HG02571 (cell line): ENCODE measurements around the gene FBXW8.

Experiments used
- ATAC-seq: cut with Tn5 transposase; IDR thresholded peaks from one replicate; pipeline ENCODE4 v1.9.1; 2021; ENCODE audit warnings: mild to moderate bottlenecking, moderate library complexity; ENCODE audit not compliant: unreplicated experiment

FBXW8 gene

DNA sequence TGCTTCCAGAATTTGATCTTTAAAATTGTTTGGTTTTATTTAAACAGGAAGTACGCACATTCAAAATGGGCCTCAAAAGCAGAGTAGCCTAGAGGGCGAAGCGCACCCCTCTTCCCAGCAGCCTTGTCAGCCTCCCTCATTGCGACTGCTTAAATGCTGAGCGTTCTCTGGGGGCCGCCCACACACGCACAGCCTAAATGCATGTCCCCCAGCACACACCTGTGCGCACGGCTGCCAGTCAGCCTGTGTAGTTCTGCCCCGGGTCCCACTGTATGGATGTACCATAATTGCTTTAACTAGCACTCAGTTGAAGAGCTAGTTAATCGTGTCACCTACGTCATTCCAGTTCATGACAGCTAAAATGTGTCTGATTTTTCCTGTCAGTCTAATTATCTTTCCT lies 109.1 kb downstream of the FBXW8 start:
- ATAC-seq, result no peak

DNA sequence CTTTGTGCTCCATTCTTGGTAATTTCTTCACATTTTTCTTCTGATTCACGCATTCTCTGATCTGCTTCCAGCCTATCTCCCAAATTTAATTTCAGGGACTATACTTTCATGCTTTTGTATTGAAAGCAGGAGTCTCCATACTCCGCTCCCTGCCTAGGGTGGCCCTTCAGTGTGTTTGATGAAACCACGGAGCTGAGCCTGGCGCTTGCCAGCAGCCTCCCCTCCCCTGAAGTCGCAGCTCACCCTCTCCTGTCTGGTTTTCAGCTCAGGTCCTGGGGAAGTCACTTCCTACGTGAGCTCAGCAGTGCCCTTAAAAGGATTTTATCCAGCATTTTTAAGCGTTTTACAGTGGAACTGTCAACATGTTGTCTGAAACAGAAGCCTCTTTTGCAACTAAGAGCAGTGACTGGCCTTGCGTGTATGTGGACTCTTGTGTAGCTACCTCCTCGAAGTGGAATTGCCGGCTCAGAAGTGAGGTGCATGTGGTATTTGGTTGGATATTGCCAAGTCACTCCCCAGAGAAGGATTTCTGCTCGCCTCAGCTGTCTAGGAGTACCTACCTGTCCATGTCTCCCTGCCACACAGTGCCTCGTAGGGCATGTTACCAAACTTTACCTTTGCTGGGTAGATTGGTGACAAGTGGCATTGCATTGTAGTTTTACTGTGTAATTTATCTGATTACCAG lies 109.9 kb downstream of the FBXW8 start:
- ATAC-seq, result no peak

DNA sequence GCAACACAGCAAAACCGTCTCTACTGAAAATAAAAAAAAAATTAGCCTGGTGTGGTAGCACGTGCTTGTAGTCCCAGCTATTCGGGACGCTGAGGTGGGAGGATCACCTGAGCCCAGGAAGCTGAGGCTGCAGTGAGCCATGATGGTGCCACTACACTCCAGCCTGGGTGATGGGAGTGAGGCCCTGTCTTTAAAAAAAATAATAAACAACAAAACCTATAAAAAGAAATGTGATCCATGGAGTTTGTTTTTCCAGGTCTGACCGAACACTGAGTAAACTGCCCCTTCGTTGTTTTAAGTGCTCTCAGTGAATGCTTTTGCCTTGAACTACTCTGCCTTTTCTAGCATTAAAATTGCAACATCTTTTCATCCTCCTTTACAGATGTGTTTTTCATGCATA lies 111.7 kb downstream of the FBXW8 start:
- no peak for ATAC-seq

DNA sequence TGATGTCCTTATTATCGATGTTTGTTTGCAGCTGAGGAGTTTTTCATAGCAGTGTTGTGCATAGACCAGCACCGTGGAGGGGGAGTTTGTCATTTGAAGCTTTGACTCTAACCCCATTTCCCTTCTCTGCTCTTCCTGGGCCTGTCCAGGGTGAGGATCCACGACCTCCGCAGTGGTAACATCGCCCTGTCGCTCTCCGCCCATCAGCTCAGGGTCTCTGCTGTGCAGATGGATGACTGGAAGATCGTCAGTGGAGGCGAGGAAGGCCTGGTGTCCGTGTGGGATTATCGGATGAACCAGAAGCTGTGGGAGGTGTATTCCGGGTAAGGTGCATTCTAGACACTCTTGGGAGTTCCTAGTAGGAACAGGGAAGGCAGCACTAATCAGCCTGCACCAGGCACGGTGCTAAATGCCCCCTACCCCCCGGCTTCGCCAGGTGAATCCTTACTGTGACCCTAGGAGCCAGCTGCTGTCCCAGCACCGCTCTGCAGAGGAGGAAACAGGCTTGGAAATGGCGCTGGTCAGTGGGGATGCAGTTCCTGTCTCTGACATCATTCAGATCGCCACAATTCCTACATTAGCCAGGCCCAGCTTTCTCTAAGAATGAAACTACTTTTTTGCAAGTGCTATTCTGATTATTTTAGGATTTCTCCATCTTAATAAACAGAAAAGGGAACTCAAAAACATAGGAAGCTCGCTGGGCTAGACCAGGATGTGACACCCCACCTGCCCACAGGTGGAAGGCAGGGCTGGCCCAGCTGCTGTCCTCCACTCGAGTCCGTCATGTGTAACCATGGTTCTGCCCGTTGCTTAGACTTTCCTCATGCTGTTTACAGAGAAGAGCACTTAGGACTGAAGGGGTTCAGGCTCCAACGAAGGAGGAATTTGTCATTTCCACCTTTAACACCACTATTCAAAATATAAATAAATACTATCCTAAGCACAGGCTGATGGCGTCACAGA lies 113.5 kb downstream of the FBXW8 start:
- no peak for ATAC-seq

DNA sequence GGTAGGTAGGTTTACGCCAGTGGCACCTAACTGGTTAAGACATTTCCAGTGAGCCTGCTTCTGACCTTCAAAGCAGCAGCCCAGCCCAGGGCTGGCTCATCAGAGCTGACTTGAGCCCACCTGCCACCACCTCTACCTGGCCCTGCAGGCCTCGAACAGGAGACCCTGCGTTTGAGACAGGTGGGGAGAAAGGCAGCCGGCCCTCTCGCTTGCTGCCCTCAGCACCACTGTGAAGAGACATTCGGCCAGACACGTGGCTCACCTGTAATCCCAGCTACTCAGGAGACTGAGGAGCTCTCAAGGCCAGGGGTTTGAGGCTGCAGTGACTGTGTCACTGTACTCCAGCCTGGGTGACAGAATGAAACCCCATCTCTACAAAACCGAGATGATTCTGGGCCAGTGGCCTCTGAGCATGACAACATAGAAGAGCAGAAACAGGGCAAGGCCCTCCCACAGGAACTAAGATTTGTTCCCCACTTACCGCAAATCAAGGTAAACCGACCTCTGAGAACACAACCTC lies 114.3 kb downstream of the FBXW8 start:
- ATAC-seq, result no peak

DNA sequence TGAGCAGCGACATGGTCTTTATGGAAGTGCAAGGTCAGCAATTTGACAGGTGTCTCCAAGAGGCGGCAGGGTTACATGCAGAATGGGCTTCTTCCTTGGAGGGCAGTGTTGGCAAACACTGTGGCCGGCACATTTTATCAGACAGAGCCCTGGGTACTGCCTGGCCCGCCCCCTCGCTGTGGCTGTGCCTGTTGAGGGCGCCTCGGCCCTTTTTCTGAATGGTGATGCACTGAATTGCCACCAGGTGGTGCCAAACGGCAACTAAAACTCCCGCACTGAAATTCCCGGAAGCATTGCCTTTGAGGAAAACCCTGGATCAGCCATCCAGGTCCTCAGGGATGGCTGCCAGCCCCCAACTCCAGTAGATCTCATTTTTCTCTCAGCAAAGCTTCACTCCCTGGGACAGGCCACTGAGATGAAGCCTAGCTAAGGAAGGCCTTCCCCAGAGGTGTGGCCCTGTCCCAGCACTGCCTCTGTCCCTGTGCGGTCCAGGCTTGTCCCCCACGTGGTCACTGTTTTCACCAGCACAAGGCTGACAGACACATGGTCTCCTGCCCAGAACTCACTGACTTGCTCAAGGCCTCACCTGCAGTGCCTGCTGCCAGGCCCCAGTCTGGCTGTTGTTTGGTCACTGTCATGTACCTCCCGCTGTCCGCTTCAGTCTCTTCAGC lies 114.9 kb downstream of the FBXW8 start:
- ATAC-seq, result no peak

DNA sequence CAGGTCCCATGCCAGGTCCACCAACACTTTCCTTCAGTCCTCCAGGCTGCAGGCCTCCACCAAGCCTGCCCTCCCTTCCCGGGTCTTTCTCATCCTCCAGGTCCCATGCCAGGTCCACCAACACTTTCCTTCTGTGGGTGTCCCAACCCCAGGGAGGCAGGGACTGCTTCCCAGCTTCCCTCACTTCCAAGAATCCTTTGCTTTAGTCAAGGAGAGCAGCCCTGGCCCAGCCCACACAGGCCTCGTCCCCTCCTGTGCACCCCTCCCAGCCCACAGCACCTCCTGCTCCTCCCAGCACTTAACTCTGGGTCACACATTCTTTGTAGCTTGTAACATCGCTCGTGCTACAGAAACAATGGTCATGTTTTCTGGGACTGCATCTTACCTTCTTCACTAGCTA lies 115.6 kb downstream of the FBXW8 start:
- no peak for ATAC-seq

DNA sequence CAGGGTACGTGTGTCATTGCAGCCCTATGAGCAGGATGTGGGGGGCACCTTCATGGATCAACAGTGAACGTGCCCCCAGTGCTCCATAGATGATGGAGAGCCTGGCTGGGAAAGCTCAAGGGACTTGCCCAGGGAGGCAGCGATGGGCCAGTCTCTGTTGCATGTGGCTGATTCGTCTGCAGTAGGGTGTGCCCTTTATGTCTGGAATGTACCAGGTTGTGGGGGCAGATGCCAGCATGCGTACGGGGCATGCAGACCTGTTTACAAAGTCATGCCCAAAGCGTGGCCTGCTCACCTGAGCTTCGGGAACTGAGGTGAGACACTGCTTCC lies 116.1 kb downstream of the FBXW8 start:
- no peak for ATAC-seq

DNA sequence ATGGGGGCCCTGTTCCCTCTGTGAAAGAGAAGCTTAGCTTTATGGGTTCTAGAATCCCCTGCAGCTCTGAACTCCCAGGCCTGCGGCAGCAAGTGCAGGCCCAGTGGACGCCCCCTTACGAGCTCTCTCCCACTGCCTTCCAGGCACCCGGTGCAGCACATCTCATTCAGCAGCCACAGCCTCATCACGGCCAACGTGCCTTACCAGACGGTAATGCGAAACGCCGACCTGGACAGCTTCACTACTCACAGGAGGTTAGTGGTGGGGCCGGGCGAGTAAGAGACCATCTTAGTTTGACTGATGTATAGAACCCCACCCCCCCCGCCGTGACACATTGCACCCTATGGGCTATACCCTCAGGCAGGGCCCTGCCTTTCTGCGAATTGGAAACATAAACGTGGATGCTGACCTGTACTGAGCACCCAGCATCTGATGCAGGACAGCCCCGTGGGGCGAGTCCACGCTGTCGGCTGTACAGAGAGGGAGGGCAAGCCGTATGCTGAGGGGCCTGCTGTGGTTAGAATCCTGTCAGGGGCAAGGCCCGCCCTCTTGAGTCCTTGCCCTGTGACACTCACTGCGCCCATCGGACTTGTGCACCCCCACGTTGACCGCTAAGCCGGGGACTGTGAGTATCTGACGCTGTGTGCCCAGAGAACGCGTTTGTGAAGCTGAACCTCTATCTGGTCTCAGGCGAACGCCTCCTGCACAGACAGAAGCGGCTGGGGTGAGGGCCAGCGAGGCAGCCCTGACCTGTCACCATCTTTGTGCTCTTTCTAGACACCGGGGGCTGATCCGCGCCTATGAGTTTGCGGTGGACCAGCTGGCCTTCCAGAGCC lies 116.7 kb downstream of the FBXW8 start:
- no peak for ATAC-seq

DNA sequence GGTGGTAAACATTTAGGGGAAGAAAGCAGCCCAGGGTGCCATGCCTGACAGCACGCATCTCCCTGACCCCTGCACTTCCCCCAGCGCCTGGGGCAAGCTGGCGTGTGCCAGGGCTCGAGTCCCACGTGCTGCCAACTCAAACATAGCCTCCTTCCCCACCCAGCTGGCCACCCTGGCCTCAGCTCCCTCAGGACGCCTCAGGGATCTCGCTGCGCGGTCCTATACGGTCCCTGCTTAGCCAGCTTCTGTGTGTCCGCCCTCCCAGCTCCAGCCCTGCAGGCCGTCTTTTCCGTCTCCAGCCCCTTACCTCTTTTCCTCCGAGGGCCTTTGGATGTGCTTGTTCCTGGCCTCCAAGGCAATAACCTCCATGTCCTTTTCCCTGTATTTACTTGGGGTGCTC lies 117.5 kb downstream of the FBXW8 start:
- ATAC-seq, result no peak

DNA sequence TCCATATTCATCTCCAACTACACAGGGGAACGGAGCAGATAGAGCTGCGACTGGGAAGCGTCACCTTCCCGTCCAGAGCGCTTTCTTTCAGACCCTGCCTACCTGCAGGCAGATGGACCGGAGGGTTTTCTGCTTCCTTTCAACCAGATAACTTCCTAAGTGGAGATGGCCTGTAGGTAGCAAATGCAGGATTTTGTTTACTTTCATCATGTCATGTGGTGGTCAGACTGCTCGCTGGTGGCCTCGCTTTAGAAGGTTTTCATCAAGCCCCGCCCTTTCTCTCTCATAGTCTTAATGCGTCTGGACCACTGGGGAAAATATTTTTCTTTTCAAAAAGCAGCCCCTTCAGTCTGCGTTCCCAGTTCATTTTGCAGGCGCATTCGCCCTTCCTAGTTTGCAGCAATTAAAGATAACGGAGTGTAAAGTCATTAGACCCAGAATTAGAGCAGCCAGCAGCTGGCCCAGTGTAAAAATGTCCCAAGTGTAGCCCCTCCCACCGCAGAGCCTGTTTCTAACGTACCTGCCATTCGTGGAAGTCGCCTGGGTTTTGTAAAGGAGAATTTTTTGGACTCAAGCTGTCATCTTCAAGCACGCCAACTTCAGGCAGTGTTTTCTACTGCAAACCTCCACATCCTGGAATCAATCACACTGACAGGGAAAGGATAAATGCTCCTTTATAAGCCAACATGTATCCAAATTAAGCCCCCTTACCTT lies 119.6 kb downstream of the FBXW8 start:
- no peak for ATAC-seq

DNA sequence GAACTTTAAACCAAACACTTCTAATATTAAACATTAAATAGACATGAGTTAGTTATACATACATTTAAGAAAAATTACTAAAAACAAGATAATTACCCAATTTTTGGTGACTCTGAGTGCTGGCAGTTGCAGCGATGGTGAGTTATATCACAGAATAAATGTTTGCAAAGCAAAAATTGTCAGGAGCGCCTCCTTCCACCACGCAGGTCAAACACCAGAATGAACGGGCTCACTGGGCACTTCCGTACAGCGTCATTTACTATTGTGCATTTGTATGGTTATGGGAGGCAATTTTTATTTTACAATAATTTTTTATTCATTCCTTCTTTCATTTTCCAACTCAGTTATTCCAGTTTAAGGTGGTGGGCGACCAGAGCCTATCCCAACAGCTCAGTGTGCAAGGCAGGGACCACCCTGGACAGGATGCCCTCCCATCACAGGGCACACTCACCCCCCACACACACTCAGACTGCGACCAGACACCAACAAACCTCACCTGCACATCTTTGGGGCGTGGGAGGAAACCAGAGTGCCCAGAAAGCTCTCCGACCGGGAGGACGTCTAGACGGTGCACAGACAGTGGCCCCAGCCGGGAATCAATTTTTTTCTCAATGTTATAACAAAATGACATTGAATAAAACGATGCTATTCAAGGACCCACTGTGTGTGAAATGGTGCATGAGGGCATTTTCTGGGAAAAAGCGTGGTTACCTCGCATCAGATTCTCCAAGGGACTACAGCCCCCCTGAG lies 121.3 kb downstream of the FBXW8 start:
- ATAC-seq, result no peak

DNA sequence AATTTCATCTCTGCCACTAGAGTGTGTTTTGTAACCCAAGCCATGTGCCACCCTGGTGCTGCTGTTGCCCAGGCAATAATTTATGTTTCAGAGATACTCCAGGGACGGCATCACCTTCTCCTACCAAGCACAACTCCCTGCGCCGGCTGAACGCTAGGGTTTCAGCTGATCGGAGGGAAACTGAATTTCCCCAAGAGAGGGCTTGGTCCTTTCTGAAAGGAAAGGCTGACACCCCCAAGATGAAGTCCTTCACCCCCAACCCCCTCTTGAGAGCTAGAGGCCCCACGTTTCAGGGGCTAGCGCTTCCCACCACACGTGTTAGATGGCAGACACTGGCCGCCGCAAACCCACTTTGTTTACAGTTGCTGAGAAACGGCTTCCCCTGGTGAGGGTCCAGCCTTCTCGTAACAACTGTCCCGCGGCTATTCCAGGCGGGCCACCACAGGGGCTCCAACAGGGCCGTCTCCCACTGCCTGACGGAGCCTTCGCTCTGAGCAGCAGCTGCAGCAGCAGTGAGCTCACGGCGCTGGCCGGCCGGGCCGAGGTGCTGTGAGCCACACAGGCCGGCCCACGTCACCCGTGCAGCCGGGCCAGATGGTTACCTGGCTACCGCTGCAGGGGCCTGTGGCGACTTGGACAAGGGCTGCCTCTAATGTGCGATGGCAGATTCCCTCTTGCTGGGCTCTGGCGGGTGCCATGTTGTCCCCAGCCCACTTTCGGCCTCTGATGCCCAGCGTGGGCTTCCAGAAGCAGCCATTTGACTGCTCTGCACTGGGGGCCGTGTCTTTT lies 122.0 kb downstream of the FBXW8 start:
- no peak for ATAC-seq

DNA sequence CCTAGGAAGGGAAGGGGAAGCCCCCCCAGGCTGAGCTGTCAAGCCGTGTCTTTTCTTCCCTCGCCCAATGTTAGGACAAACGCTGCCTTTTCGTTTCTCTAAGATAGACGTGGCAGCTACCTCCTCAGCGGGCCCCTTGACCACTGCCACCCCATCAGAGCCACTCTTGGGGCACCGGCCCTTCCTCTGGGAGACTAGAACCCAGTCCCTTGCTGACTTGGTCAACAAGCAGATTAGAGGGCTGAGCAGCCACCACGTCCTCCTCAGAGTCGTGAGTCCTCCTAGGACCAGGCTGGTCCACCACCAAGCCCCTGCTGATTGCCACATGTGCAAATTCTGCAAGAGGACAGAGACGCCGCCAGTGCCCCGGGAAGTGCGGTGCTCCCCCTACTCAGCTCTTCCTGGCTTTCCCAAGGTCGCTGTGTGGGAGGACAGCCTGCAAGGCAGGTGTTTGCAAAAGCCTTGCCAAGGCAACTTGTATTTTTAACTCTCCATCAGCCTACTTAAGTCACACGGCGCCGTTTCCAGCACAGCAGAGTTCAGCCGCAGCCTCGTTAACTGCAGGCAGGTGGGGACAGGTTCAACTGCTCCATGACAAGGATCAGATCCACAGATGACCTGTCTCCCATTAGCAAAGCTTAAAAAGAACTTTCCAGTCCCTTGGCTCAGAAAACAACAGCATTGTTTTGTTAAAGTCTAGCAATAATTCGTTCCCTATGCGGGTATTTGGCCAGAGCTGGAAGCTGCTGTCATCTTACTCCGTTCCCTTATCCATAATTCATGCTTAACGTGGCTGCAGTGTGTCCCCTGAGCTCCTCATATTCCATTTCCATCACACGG lies 122.9 kb downstream of the FBXW8 start:
- ATAC-seq, result no peak

DNA sequence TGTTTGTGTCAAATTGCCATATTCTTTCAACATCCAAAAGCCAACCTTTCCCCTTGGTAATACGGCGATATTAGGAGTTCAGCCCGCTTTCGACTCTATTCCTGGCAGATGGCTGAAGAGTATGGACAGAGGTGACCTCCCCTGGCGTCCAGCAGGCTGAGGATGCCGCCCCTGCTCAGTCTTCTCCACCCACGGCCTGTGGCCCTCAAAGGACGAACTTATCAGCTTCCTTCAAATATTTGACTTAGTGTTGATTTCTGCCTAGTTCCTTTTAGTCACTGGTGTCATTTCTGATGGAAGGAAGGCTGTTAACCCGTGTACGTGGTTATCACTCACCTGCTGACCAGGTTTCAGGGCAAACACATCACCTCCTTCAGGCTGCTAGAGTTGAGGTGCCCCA lies 123.5 kb downstream of the FBXW8 start:
- ATAC-seq, result no peak

DNA sequence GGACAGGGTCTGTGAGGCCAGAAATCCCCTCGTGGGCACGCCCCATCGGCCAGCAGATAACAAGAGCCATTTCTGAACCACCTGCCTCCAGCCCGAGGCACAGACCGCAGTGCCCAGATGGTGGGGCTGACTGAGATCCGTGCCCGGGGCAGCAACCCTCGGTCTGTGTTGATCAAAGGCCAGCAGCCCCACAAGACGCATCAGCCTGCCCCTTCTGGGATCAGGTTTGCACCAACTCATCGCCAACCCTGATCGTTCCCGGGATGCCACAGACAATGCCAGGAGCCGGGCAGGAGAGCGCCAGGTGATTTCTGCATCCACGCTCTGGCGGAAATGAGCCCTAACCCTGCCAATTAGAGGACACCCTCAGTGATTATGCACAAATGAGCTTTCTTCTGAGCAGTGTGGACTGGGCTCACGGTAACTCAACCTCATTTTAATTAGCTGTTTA lies 124.0 kb downstream of the FBXW8 start:
- no peak for ATAC-seq

DNA sequence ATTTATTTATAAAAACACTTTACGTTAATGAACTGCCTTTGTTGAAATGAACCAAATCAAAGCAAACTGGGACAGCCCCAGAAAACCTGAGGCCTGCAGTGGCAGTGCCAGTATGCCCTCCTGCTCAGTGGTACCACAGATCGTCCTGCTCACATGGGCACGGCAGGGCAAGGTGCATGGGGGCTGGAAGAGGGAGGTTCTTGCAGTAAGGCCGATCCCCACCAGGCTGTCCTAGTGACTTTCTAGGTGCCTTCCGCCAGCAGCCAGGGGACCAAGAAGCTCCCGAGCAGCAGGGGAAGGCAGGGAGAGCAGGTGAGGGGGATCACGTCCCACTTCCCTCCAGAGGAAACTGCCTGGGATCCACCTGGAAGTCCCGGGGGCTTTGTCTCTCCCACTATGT lies 124.5 kb downstream of the FBXW8 start:
- ATAC-seq, result no peak

DNA sequence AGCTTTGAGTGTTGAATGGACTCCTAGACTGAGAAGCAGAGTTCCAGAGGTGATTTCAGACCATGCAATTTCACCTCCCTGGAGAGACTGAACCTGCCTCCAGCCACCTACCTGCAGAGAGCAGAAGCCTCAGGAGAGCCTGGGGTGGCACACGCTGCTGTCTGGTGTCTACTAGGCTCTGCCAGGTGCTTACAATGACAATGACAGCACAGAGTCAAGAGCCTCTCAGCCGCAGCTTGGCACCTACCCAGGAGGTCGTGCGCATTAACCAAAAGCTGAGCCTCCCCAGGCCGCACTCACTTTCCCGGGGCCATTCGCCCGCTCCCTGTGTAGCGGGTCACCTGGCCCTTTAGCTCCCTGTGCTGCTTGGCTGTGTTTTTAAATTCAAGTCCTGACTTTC lies 125.3 kb downstream of the FBXW8 start:
- ATAC-seq, result no peak
